ENCODE data around the gene KCND3. TPM values are rescaled to one million over a fixed set of nuclear protein-coding genes. Genes with fewer than 3 reads are reported as not detected.

KCND3 gene
- total RNA-seq, 1 donor from 2014 or later: 0.15 TPM

GRCh38 chr1:111878091-111878490 lies 111.4 kb downstream of the KCND3 start:
- Mint-ChIP-seq H3K4me3 (ENCODE audit: unreplicated experiment) (no peak overlapping the region), H3K4me1 (ENCODE audit: unreplicated experiment) (peaks cover 16% of the 10 kb centered on the region), H3K27me3 (ENCODE audit: unreplicated experiment) (peaks cover 8% of the 10 kb centered on the region), H3K9me3 (ENCODE audit: unreplicated experiment) (no peaks in the 10 kb centered on the region), H3K36me3 (ENCODE audit: low read depth, unreplicated experiment) (no peaks in the 10 kb centered on the region), H3K27ac (ENCODE audit: unreplicated experiment) (no peak overlapping the region)
- DNase-seq (ENCODE audit: low spot score): no peak
- TF ChIP-seq CTCF (IDR thresholded peaks at IDR 0.05; ENCODE audit: unreplicated experiment): no peak

GRCh38 chr1:111876631-111877030 lies 112.8 kb downstream of the KCND3 start:
- Mint-ChIP-seq H3K27me3 (ENCODE audit: unreplicated experiment) (peaks cover 3% of the 10 kb centered on the region), H3K4me1 (ENCODE audit: unreplicated experiment) (peaks cover 15% of the 10 kb centered on the region), H3K27ac (ENCODE audit: unreplicated experiment) (no peak overlapping the region), H3K9me3 (ENCODE audit: unreplicated experiment) (no peaks in the 10 kb centered on the region), H3K4me3 (ENCODE audit: unreplicated experiment) (no peak overlapping the region), H3K36me3 (ENCODE audit: low read depth, unreplicated experiment) (no peaks in the 10 kb centered on the region)
- no peak for DNase-seq (ENCODE audit: low spot score)
- no peak for TF ChIP-seq CTCF (IDR thresholded peaks at IDR 0.05; ENCODE audit: unreplicated experiment)

- TF ChIP-seq CTCF (IDR thresholded peaks at IDR 0.05; ENCODE audit: unreplicated experiment): no peak
- Mint-ChIP-seq H3K4me1 (ENCODE audit: unreplicated experiment) (peaks cover 5% of the 10 kb centered on the region), H3K9me3 (ENCODE audit: unreplicated experiment) (no peaks in the 10 kb centered on the region), H3K4me3 (ENCODE audit: unreplicated experiment) (no peak overlapping the region), H3K36me3 (ENCODE audit: low read depth, unreplicated experiment) (no peaks in the 10 kb centered on the region), H3K27ac (ENCODE audit: unreplicated experiment) (no peak overlapping the region), H3K27me3 (ENCODE audit: unreplicated experiment) (peaks cover 2% of the 10 kb centered on the region)
- no peak for DNase-seq (ENCODE audit: low spot score)
These were observed 113.8 kb downstream of the KCND3 start for GRCh38 chr1:111875640-111876039.

DNA sequence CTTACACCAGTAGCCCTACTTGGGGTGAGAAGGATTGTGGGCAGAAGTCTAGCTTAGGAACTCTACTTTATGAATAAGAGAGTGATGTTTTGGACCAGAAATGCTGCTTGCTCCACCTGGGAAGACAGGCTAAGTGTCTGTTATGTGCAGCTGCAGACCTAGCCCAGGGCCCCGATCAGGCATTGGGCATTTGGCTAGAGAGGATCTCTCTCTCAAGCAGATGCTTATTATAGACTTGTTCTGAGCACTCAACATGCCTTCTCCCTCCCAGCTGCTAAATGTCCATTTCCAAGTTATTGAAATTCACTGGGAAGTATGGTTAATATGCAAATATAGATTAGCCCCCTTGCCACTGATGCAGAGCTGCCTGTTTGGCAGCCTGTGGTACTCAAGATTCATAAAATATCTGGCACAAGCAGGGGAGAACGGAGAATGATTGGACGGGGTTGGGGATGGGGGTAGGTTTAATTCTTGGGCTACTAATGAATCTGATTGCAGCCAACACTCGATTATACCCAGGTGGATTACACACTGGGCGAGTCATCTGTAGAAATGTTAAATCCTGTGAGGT lies 115.9 kb downstream of the KCND3 start:
- Mint-ChIP-seq H3K27ac (ENCODE audit: unreplicated experiment) (no peak overlapping the region), H3K27me3 (ENCODE audit: unreplicated experiment) (peaks cover 2% of the 10 kb centered on the region), H3K36me3 (ENCODE audit: low read depth, unreplicated experiment) (no peaks in the 10 kb centered on the region), H3K9me3 (ENCODE audit: unreplicated experiment) (no peaks in the 10 kb centered on the region), H3K4me3 (ENCODE audit: unreplicated experiment) (no peak overlapping the region), H3K4me1 (ENCODE audit: unreplicated experiment) (no peaks in the 10 kb centered on the region)
- no peak for TF ChIP-seq CTCF (IDR thresholded peaks at IDR 0.05; ENCODE audit: unreplicated experiment)
- DNase-seq (ENCODE audit: low spot score): no peak

GRCh38 chr1:111870181-111870580 lies 119.3 kb downstream of the KCND3 start:
- DNase-seq (ENCODE audit: low spot score): no peak
- Mint-ChIP-seq H3K9me3 (ENCODE audit: unreplicated experiment) (no peaks in the 10 kb centered on the region), H3K27ac (ENCODE audit: unreplicated experiment) (no peak overlapping the region), H3K4me3 (ENCODE audit: unreplicated experiment) (no peak overlapping the region), H3K4me1 (ENCODE audit: unreplicated experiment) (peaks cover under 1% of the 10 kb centered on the region), H3K36me3 (ENCODE audit: low read depth, unreplicated experiment) (no peaks in the 10 kb centered on the region), H3K27me3 (ENCODE audit: unreplicated experiment) (peaks cover 2% of the 10 kb centered on the region)
- TF ChIP-seq CTCF (IDR thresholded peaks at IDR 0.05; ENCODE audit: unreplicated experiment): no peak
